ENCODE results near the gene SMS.

DNA sequence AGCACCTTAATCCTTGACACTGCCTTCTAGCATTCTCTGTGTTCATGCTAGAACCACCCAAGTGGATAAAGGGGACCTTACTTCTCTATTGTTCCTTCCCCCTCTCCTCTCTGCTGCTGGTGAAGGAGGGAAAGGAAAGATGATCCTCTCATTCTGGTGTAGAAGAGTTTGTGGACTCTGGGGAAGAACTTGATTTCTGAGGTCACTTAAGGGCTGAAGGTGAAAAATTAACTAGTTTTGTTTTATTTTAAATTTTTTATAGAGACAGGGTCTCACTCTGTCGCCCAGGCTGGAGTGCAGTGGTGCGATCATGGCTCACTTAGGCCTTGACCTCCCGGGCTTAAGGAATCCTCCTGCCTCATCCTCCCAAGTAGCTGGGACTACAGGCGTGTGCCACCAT lies 29.8 kb downstream of the SMS start:
- TF ChIP-seq POLR2A (IDR thresholded peaks at IDR 0.05) (no peak), POLR2AphosphoS5 (IDR thresholded peaks at IDR 0.05) (no peak), EP300 (IDR thresholded peaks at IDR 0.05) (no peak)
- TF ChIP-seq, protein P1, sequence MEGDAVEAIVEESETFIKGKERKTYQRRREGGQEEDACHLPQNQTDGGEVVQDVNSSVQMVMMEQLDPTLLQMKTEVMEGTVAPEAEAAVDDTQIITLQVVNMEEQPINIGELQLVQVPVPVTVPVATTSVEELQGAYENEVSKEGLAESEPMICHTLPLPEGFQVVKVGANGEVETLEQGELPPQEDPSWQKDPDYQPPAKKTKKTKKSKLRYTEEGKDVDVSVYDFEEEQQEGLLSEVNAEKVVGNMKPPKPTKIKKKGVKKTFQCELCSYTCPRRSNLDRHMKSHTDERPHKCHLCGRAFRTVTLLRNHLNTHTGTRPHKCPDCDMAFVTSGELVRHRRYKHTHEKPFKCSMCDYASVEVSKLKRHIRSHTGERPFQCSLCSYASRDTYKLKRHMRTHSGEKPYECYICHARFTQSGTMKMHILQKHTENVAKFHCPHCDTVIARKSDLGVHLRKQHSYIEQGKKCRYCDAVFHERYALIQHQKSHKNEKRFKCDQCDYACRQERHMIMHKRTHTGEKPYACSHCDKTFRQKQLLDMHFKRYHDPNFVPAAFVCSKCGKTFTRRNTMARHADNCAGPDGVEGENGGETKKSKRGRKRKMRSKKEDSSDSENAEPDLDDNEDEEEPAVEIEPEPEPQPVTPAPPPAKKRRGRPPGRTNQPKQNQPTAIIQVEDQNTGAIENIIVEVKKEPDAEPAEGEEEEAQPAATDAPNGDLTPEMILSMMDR (IDR thresholded peaks at IDR 0.05) = no peak
